Measurements from ENCODE around the gene SIGLEC11.
"Not testable (repeated sequence)": the region's sequence is repeated elsewhere in the genome, so short reads cannot be mapped to it uniquely, and the experiment has no call there.

SIGLEC11 gene

DNA sequence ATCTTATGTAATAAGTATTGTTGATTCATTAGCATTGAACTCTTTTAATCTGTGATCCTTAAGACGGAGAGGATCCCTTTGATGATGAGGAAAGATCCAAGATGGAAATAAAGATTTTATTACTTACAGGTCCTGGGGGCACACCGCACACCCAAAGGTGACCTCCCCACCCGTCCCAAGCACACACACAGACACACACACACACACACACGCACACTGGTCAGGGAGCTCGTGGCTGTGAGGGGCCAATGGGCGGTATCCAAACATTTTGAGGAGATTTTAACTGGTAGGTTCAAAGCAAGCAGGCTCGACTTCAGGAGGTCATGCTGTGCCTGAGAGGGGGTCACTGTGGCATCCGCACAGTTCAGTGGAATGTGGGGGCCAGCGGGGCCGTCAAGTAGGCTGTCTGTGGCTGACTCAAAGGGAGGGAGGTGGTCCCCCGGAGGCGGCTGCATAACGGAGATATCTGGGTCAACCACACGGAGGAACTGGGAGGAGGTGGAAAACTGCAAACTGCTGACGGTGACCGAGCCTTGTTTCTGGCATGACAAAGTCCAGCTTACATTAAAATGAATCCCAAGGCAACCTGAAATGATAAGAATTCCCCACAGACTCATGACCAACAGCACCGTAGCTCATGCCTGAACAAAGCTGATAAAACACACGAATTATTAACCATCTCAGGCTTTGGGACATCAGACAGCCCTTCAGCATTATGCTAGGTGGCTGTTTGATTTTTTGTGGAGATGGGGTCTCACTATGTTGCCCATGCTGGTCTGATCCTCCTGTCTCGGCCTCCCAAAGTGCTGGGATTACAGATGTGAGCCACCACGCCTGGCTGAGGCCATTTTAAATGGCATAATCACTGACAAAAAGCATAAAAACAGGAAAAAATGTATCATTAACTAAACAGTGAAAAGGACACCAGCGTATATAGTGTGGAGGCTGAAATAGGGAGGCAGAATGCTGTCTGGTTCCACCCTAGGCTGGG lies 20.9 kb upstream of the SIGLEC11 start:
- no peak for DNase-seq (ENCODE audit: low read depth in 2 of 2)

GRCh38 chr19:49978324-49978723 lies 17.4 kb upstream of the SIGLEC11 start:
- no peak for DNase-seq (ENCODE audit: low read depth in 2 of 2)

DNA sequence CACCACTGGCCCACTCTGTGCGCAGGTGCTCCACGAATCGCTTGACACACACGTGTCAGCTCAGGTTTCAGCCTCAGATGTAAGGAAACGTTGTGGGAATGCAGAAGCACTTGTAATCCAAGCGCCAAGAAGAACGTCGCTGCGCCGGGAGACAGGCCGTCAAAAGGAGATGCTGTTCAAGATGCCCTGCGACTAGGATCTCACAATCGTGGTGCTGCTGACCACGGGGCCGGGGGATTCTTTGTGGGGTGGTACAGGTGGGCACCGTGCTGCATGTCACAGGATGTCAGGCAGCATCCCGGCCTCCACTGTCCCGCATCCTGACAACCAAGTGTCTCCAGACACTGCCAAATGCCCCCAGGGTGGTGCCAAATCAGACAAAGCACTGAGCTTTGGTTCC lies 16.9 kb upstream of the SIGLEC11 start:
- DNase-seq (ENCODE audit: low read depth in 2 of 2), result no peak

GRCh38 chr19:49977076-49977475 lies 16.1 kb upstream of the SIGLEC11 start:
- no peak for DNase-seq (ENCODE audit: low read depth in 2 of 2)

- no peak for DNase-seq (ENCODE audit: low read depth in 2 of 2)
Measured at GRCh38 chr19:49976496-49976895, 15.5 kb upstream of the SIGLEC11 start.

DNA sequence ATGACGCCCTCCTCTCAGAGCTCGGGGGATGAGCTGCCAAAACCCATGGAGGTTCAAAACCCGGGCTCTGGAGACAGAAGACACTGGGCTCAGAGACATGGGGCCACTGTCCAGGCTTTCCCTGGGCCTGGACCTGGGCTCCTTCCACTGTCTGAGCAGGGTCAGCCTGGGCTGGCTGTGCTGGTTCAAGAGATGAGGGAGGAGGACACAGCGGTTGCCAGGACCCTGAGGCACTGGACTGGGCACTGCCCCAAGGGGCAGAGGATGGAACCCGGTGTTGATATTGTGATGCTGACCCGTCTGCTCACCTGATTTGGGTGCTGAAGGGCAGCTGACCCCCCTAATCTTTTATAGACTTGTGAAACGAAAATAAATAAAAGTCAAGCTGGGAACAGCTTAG lies 14.1 kb upstream of the SIGLEC11 start:
- no peak for DNase-seq (ENCODE audit: low read depth in 2 of 2)

GRCh38 chr19:49973987-49974386 lies 13.0 kb upstream of the SIGLEC11 start:
- DNase-seq (ENCODE audit: low read depth in 2 of 2), result no peak

DNA sequence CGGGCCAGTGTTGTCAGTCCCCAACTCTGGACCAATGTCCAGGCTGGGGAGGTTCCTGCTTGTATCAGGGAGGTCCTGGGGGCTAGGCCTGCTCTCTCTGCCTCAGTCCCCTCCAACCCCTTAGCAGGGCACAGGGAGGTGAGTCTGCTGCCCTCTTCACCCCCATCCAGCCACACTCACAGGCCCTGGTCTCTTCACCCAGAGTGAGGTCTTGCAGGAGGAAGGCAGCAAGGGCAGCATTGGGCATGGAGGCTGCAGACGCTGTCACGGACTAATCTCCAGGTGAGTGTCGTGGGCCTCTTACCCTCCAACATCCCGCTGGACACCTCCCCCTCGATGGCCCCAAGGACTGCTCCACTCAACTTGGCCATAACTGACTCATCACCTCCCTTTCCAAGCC lies 11.9 kb upstream of the SIGLEC11 start:
- no peak for DNase-seq (ENCODE audit: low read depth in 2 of 2)

- no peak for DNase-seq (ENCODE audit: low read depth in 2 of 2)
Measured at GRCh38 chr19:49971991-49972411, 11.0 kb upstream of the SIGLEC11 start.

- DNase-seq (ENCODE audit: low read depth in 2 of 2), result not testable (repeated sequence)
Measured at GRCh38 chr19:49969355-49969754, 8.4 kb upstream of the SIGLEC11 start.

DNA sequence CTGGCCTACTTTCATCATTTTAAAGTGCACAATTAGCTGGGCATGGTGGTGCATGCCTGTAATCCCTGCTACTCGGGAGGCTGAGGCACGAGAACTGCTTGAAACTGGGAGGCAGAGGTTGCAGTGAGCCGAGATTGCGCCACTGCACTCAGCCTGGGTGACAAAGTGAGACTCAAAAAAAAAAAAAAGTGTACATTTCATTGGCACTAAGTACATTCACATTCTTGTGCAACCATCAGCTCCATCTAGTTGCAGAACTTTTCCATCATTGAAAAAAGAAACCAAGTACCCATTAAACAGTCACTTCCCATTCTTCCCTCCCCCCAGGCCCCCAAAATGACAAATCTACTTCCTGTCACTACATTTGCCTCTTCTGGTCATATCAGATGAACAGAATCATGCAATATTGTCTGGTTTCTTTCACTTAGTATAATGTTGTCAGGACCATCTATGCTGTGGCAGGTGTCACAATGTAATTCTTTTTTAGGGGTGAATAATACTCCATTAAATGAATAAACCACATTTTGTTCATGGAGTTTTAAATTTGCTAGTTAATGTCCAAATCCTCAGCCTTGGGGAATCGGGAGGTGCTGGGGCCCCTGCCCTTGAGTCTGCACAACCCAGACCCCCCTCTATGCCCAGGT lies 7.4 kb upstream of the SIGLEC11 start:
- no peak for DNase-seq (ENCODE audit: low read depth in 2 of 2)

DNA sequence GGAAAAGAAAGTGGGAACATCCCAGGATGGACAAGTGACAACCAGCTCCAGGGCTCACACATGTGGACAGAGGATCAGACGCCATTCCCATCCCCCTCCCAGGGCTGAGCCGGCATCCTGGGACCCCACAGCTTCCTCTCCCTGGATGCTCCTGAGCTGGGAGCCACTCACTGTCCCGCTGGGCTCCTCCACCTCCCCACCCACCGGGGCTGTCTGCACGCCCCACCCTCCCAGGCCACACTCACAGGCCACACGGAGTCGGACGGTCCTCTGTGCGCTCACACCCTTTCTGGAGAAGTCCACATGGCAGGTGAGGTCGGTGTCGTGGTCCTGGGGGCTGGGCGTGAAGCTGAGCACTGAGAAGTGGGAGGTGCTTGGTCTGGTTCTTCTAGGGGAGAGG lies 1.1 kb downstream of the SIGLEC11 start:
- DNase-seq (ENCODE audit: low read depth in 2 of 2), result not testable (repeated sequence)

- DNase-seq (ENCODE audit: low read depth in 2 of 2), result not testable (repeated sequence)
Measured at GRCh38 chr19:49958596-49958995, 2.4 kb downstream of the SIGLEC11 start.

DNA sequence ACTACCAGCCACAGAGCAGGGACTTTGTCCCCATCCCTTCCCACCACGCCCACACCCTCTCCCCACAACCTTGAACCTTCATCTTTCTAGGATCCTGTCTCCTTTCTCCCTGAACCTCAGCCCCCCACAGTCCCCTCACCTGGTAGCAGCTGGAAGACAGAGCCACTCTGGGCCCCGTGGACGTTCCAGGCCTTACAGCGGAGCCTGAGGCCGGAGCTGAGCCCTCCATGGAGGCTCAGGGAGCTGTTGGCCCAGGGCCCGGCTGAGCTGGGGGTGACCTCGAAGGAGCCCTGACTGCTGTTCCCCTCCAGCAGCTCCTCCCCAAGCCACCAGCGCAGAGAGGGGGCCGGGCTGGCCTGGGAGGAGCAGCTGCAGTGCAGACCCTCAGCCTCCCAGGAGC lies 2.8 kb downstream of the SIGLEC11 start:
- DNase-seq (ENCODE audit: low read depth in 2 of 2), result not testable (repeated sequence)

DNA sequence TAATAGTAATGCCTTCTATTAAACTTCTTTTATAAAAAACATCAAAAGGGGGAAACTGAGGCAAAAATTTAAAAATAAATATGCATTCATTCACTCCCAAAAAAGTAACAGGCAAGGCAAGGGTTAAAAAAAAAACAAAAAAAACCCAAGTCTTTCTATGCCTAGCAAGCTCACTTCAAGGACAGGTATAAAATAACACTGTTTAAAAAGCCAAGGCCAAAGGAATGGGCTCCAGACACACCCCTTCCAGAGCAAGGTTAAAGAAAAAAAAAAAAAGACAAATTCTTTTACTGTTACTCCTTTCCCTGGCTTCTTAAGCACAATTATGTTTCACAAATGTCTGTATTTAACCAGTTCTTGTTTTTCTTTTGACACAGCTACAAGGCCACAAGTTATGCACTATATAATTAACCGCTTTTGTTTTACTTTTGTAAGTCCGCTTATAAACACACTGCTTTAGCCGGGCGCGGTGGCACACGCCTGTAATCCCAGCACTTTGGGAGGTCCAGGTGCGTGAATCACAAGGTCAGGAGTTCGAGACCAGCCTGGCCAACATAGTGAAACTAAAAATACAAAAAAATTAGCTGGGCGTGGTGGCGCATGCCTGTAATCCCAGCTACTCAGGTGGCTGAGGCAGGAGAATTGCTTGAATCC lies 3.6 kb downstream of the SIGLEC11 start:
- DNase-seq (ENCODE audit: low read depth in 2 of 2), result no peak

- no peak for DNase-seq (ENCODE audit: low read depth in 2 of 2)
Measured at GRCh38 chr19:49956115-49956495, 4.9 kb downstream of the SIGLEC11 start.

GRCh38 chr19:49954933-49955332 lies 6.0 kb downstream of the SIGLEC11 start:
- DNase-seq (ENCODE audit: low read depth in 2 of 2), result no peak

- DNase-seq (ENCODE audit: low read depth in 2 of 2), result no peak
Measured at GRCh38 chr19:49954092-49954829, 6.7 kb downstream of the SIGLEC11 start.

- DNase-seq (ENCODE audit: low read depth in 2 of 2), result no peak
Measured at GRCh38 chr19:49953416-49953815, 7.6 kb downstream of the SIGLEC11 start.

DNA sequence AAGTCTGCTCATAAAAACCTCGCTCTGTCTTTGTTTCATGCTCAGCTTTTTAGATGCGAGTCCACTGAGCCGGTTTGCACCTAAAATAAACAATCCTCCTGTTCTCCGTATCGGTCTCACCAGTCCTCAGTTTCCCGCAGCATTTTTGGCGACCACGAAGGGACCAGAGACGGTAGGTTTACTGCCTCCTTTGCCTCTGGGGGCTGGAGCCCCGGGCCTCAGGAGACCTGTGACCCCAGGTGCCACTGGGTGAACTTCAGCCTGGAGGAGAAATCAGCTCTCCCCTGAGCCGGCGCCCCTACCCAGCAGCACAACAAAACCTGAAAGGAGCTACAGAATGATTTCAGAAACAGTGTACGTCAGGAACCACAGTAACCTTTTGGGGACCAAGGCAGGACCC lies 8.1 kb downstream of the SIGLEC11 start:
- DNase-seq (ENCODE audit: low read depth in 2 of 2), result no peak

GRCh38 chr19:49952479-49952836 lies 8.5 kb downstream of the SIGLEC11 start:
- no peak for DNase-seq (ENCODE audit: low read depth in 2 of 2)
